ENCODE data around the gene OR2T5. TPM values are rescaled to one million over a fixed set of nuclear protein-coding genes. Genes with fewer than 3 reads are reported as not detected.
"Not testable (repeated sequence)": the region's sequence is repeated elsewhere in the genome, so short reads cannot be mapped to it uniquely, and the experiment has no call there.

The OR2T5 gene
- total RNA-seq: not detected

GRCh38 chr1:248488289-248488688 lies at the start of gene OR2T5:
Gene OR2T5 (plus strand): TSS chr1:248488589. CDS start chr1:248488589, 0 bp downstream.
- not testable (repeated sequence) for H3K27ac Mint-ChIP-seq

GRCh38 chr1:248438668-248439067 lies 49.7 kb upstream of the OR2T5 start:
- DNase-seq; H3K4me1 Mint-ChIP-seq; H3K27ac Mint-ChIP-seq; H3K27me3 Mint-ChIP-seq; H3K9me3 Mint-ChIP-seq (ENCODE audit: low read depth); CTCF ChIA-PET; H3K36me3 Mint-ChIP-seq; ATAC-seq; H3K4me3 Mint-ChIP-seq: not testable (repeated sequence)

More at GRCh38 chr1:248488289-248488688, at the start of gene OR2T5:
- H3K4me1 Mint-ChIP-seq; CTCF ChIA-PET; H3K4me3 Mint-ChIP-seq; H3K27me3 Mint-ChIP-seq; DNase-seq; H3K9me3 Mint-ChIP-seq (ENCODE audit: low read depth); H3K36me3 Mint-ChIP-seq; ATAC-seq: not testable (repeated sequence)

- H3K27ac Mint-ChIP-seq; H3K36me3 Mint-ChIP-seq; H3K27me3 Mint-ChIP-seq; H3K9me3 Mint-ChIP-seq (ENCODE audit: low read depth); H3K4me3 Mint-ChIP-seq; CTCF ChIA-PET; H3K4me1 Mint-ChIP-seq; ATAC-seq; DNase-seq: not testable (repeated sequence)
Measured at GRCh38 chr1:248439283-248439682, 49.1 kb upstream of the OR2T5 start.

GRCh38 chr1:248442500-248443277 lies 45.7 kb upstream of the OR2T5 start:
- H3K27ac Mint-ChIP-seq; H3K9me3 Mint-ChIP-seq (ENCODE audit: low read depth); DNase-seq; H3K27me3 Mint-ChIP-seq; CTCF ChIA-PET; H3K36me3 Mint-ChIP-seq; H3K4me1 Mint-ChIP-seq; ATAC-seq; H3K4me3 Mint-ChIP-seq: not testable (repeated sequence)

GRCh38 chr1:248444603-248445002 lies 43.8 kb upstream of the OR2T5 start:
- H3K9me3 Mint-ChIP-seq (ENCODE audit: low read depth); DNase-seq; H3K4me3 Mint-ChIP-seq; H3K4me1 Mint-ChIP-seq; H3K36me3 Mint-ChIP-seq; H3K27me3 Mint-ChIP-seq; CTCF ChIA-PET; ATAC-seq; H3K27ac Mint-ChIP-seq: not testable (repeated sequence)

GRCh38 chr1:248445399-248445798 lies 43.0 kb upstream of the OR2T5 start, which contains the start of gene OR2T2:
Gene OR2T2 (plus strand): TSS chr1:248445637. CDS start chr1:248452798, 7,161 bp downstream.
- H3K4me1 Mint-ChIP-seq; DNase-seq; ATAC-seq; H3K27me3 Mint-ChIP-seq; CTCF ChIA-PET; H3K9me3 Mint-ChIP-seq (ENCODE audit: low read depth); H3K36me3 Mint-ChIP-seq; H3K4me3 Mint-ChIP-seq; H3K27ac Mint-ChIP-seq: not testable (repeated sequence)

- H3K27me3 Mint-ChIP-seq; H3K36me3 Mint-ChIP-seq; ATAC-seq; CTCF ChIA-PET; H3K9me3 Mint-ChIP-seq (ENCODE audit: low read depth); H3K4me1 Mint-ChIP-seq; DNase-seq; H3K27ac Mint-ChIP-seq; H3K4me3 Mint-ChIP-seq: not testable (repeated sequence)
Measured at GRCh38 chr1:248448409-248449074, 39.8 kb upstream of the OR2T5 start.

GRCh38 chr1:248449821-248450465 lies 38.4 kb upstream of the OR2T5 start:
- H3K36me3 Mint-ChIP-seq; H3K4me1 Mint-ChIP-seq; CTCF ChIA-PET; H3K27me3 Mint-ChIP-seq; H3K4me3 Mint-ChIP-seq; H3K27ac Mint-ChIP-seq; DNase-seq; H3K9me3 Mint-ChIP-seq (ENCODE audit: low read depth); ATAC-seq: not testable (repeated sequence)

- DNase-seq; CTCF ChIA-PET; H3K27me3 Mint-ChIP-seq; H3K4me1 Mint-ChIP-seq; H3K36me3 Mint-ChIP-seq; ATAC-seq; H3K9me3 Mint-ChIP-seq (ENCODE audit: low read depth); H3K27ac Mint-ChIP-seq; H3K4me3 Mint-ChIP-seq: not testable (repeated sequence)
Measured at GRCh38 chr1:248450466-248451145, 37.8 kb upstream of the OR2T5 start.

GRCh38 chr1:248453619-248454018 lies 34.8 kb upstream of the OR2T5 start:
- CTCF ChIA-PET; H3K4me3 Mint-ChIP-seq; H3K36me3 Mint-ChIP-seq; H3K27ac Mint-ChIP-seq; H3K4me1 Mint-ChIP-seq; DNase-seq; H3K9me3 Mint-ChIP-seq (ENCODE audit: low read depth); H3K27me3 Mint-ChIP-seq; ATAC-seq: not testable (repeated sequence)

- H3K9me3 Mint-ChIP-seq (ENCODE audit: low read depth); CTCF ChIA-PET; H3K27ac Mint-ChIP-seq; H3K4me3 Mint-ChIP-seq; H3K36me3 Mint-ChIP-seq; H3K4me1 Mint-ChIP-seq; H3K27me3 Mint-ChIP-seq; DNase-seq; ATAC-seq: not testable (repeated sequence)
Measured at GRCh38 chr1:248455045-248455444, 33.3 kb upstream of the OR2T5 start.

- H3K27ac Mint-ChIP-seq; H3K36me3 Mint-ChIP-seq; ATAC-seq; H3K27me3 Mint-ChIP-seq; CTCF ChIA-PET; DNase-seq; H3K4me1 Mint-ChIP-seq; H3K4me3 Mint-ChIP-seq; H3K9me3 Mint-ChIP-seq (ENCODE audit: low read depth): not testable (repeated sequence)
Measured at GRCh38 chr1:248456635-248457034, 31.8 kb upstream of the OR2T5 start.

GRCh38 chr1:248459117-248459516 lies 29.3 kb upstream of the OR2T5 start:
- H3K27me3 Mint-ChIP-seq; H3K36me3 Mint-ChIP-seq; H3K27ac Mint-ChIP-seq; ATAC-seq; DNase-seq; H3K4me1 Mint-ChIP-seq; CTCF ChIA-PET; H3K4me3 Mint-ChIP-seq; H3K9me3 Mint-ChIP-seq (ENCODE audit: low read depth): not testable (repeated sequence)
